Stimulated activated CD8-positive, alpha-beta memory T cell treated with anti-CD3 and anti-CD28 coated beads, Interleukin-15, amount 100 ng/mL, for 48 hours (primary cell): ENCODE data around the gene SFRP5.
A peak's percentile ranks its signal among the peaks of the same experiment; 100 is the strongest.

Experiments
- DNase-seq, 2 donors: peaks; one replicate each; pipeline ENCODE4 v3.0.0-alpha.2; 2020; ENCODE audit warnings: low read depth in 2 of 2

SFRP5 gene

DNA sequence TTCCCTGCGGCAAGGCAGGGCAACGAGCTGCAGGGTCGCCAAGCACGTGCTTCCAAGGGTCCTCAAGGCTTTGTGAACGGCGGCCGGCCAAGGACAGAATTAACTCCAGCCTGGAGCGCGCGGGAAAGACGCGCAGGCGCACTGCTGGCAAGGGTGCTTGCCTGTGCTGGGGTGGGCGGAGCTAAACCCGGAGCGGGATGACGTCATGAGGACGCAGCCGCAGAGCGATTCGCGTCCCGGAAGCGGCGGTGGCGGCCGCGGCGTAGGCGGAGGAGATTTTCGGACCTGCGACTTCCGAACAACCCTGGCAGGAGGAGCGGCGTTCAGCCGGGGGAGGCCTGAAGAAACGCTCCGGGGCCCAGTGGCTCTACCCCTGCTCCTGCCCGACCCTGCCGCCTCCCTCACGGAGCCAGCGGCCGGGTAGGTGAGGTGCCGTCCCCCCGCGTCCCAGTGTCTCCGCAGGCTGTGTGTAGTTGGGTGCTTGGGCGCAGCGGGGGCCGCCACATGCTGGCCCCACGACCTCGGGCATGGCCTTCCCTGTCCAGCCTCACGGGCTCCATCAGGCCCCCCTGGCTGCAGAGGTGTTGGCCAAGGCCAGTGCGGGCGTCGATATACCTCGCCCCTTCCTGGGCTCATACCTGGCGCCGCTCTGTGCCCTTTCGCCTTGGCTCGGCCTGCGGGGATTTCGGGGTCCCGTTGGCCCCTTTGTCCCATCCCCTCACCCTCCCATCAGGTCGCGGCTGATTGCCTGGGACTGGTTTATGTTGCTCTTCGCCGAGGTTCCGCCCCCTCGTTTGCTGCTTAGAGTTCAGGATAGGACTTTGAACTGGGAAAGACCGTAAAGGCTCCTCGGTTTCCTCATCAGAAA, 34.7 kb downstream of the SFRP5 start, which contains the start of gene ZFYVE27:
Gene ZFYVE27 (plus strand): TSS at position 227 of the 868 bp plus-strand sequence. CDS start 1,350 bp downstream, outside the sequence.
- DNase-seq, result peak; percentile 95

DNA sequence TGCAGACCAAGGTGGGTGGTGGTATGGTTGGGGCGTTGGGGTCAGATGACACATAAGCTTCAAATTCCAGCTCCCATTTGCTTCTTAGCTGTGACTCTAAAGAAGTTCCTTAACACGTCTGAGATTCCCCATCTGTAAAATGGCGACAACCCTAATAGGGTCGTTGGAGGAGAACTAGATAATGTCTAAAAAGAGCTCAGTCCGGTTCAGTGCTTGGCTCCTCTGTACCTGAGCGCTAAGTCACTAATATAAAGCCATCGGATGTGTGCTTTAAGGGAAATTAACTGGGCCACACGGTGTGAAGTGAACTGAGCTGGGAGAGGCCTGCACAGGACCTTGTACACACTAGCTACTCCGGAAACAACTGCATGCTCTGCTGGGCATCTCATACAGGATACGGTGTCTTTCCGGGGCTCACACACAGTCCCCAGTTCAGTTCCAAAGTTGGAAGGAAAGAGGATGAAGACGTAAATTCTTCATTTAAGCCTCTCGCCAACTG, 35.3 kb downstream of the SFRP5 start:
- no peak for DNase-seq

DNA sequence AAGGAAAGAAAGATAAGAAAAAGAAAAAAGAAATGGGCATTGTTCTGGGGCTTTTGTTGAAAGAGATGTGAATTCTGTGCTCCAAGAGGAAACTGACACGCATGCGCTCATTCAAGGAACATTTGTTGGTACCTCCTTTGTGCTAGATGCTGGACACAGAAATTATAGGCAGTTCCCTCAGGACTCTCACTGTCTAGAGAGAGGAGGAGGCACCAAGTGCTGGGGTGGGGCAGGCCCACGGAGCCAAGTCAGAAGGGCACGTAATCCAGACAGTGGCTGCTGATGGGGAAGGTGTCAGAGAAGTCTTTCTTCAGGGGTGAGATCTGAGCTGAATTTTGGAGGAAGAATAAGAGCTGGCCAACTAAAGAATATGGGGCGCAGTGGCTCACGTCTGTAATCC, 37.8 kb downstream of the SFRP5 start:
- DNase-seq, result no peak

DNA sequence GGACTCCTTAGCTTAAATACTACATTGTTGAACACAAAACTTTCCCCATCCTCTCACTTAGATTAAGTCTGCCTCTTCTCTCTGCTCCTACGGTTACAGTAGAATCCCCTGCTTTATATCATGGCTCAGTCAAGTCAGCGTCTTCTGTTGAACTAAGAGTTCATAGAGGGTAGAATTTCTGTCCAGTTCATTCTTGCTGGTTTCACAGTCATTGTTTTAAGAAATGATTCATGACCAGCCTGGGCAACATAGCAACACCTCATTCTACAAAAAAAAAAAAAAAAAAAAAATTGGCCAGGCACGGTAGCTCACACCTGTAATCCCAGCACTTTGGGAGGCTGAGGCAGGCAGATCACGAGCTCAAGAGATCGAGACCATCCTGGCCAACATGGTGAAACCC, 38.5 kb downstream of the SFRP5 start:
- no peak for DNase-seq

DNA sequence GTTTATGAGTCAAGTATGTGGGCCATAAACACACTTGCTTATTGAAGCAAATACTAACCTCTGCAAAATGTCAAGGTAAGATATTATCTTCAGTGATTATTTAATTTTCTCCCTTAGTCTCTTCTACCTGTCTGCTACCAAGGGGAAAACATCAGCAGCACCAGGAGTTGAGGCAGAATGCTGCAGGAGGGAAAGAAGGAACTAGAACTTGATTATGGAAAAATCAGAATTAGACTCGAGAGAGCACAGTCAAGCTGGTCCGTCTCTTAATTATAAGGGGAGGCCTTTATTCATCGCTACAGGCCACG, 39.8 kb downstream of the SFRP5 start:
- no peak for DNase-seq

DNA sequence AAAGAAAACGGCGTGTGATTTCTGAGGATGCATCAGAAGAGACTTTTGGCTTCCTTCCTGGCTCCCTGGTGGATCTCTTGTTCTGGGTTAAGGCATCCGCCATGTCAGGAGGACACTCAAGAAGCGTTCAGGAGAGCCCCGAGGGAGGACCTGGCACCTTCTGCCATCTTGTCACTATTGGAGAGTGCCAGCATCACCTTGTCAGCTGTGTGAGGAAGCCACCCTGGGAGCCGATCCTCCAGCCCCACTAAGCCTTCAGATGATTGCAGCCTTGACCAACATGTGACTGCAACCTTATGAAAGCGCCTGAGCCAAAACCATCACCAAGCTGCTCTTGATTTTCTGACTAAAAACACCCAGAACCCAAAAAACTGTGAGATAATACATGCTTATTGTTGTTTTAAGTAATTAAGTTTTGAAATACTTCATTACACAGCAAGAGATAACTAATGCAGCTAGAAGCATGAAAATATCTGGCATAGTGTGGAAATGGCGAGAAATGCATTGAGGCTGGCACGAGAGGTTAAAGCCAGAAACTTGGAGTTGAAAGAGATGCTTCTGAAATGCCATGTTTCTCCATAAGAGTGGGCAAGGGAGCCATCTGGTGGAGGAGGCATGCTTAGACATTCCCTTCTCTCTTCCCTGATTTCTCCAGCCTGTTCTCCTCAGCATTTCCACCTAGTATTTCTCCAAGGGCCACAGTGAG, 40.3 kb downstream of the SFRP5 start:
- DNase-seq, result no peak

DNA sequence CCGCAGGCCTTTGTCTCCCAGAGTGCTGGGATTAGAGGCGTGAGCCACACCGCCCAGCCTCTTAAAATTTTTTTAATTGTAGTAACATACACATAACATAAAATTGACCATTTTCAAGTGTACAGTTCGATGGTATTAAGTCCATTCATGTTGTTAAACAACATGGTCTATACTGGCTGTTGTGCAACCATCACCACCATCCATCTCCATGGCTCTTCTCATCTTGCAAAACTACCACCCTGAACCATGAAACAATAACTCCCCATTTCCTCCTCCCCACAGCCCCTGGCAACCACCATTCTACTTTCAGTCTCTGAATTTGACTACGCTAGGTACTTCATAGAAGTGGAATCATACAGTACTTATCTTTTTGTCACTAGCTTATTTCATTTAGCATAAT, 42.8 kb downstream of the SFRP5 start:
- no peak for DNase-seq

DNA sequence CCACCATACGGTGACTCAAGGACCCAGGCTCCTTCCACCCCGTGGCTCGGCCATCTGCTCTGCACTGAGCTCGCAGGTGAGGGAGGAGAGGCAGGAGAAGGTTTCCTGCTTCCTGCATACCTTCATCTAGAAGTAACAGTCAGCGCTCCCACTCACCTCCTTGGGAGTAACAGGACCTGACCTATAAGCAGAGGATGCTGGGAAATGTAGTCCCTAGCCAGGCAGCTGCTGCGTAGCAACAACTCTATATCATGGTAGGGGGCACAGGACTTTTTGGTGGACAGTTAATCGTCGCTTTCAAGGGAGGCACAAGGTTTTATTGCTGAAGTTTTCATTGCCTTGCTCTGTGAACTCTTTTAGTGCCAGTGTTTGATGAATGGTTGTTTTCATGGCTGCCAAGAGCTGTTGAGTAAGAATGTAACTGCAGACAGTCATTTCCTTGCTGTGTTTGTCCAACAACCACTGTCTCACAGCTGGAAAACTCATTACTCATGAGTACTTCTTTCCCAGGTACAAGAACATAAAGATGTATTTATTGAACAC, 45.1 kb downstream of the SFRP5 start:
- DNase-seq, result no peak

DNA sequence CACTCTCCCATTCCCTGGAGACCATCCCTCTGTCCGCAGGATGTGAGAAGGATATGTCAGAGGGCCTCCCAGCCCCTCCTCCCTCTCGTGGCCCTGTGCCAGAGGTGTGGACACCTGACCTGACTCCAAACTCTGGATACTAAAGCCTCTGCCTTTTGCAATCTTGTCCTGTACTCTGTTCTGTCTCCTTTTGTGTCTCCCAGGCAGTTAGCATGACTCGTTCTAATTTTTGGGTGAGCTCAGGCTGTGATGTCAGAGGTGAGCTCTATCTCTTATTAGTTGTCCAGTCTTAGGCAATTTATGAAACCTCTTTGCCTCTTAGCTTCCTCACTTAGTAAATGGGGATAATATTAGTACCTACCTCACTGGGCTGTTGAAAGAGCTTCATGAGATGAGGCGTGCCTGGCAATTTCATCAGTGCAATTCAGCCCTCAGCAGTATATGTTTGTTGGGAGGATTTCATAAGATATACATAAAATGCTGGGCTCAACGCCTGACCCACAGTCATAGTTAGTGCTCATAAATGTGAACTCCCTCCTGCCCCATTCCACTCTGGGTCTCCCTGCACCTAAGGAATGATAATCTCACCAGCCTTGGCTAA, 47.4 kb downstream of the SFRP5 start:
- no peak for DNase-seq

DNA sequence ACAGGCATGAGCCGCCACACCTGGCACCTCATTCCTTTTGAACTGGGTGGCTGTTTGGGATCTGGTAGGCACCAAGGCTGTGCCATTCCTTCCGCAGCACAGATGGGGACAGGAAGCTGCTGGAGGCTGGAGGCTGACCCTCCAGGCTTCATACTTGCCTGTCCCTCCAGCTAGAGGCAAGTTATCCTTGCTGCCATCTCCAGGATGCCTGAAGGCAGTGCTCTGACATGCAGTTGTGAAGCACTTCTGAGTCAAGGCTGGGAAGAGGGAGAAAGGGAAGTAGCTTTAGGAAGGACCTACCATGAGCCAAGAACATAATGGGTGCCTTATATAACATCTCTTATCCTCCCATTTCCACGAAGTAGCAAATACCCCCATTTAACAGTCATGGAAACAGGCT, 48.8 kb downstream of the SFRP5 start:
- DNase-seq, result no peak

DNA sequence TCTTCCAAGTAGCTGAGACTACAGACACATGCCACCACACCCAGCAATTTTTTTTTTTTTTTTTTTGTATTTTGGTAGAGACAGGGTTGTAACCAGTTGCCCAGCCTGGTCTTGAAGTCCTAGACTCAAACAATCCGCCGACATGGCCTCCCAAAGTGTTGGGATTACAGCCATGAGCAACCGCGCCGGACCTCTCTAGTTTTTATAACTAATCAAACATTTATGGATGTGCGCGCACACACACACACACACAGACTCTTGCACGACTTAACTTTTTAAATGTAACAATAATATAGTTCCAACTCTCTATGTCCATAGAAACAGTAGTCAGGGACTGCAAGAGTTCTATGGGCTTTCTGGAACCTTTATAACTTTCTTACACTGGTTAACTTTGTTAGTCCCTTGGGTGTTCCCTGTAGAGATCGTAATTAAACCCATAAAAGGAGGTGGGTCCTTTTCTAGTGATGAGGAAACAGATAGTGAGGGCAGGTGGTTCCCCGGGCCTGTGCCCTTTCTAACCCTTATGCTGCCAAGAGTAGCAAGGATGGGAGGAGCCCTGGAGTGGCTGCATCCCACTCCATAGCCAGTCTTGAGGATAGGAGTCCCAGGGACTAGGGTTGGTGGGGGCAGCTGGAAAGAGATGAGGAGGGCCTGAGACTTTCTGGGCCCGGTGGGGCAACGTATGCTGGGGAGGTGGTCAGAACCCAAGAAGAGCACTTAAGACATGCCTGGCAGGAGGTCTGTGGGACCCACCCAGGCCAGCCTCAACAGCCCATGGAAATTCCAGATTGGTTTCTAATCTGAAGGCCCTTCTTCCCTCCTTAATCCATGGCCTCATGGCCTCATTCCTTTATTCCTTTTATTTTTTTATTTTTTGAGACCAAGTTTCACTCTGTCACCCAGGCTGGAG, 49.7 kb downstream of the SFRP5 start:
- DNase-seq, result no peak

DNA sequence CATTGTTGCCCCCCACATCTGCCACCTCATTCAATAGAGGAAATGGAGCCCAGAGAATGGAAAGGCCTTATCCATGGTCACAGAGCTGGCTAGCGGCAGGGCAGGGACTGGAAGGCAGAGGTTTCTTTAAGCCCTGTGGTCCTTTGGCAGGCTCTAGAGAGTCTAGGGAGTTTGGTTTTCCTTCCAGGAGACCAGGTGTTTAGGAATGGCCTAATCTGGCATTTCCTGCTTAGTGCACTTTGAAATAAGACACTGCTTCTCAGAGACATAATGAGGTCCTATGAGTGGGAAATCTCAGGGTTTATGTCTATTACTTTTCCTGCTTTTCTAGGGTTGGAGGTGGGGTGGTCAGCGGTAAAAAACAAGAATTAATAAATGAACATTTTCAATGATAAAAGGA, 52.2 kb downstream of the SFRP5 start:
- DNase-seq, result no peak

DNA sequence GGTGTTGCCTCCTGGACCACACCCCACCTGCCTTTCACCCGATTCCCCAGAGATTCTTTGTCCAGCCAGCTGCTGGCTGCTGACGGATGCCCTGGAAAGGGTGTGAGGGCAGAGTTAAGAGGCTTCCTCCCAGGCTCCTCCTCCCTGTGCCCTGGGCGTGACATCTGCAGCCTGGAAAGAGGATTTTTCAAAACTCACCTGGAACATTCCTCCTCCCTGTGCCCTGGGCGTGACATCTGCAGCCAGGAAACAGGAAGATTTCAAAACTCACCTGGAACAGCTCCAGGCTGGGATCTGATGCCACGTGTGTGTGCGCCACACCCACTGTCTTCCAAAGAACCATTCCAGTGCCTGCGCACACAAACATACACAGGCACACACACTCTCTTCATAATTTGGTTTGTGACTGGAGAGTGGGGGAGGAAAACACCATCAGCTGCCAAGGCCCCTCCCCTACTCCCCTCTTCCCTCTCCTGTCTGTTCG, 53.1 kb downstream of the SFRP5 start:
- DNase-seq, result no peak

DNA sequence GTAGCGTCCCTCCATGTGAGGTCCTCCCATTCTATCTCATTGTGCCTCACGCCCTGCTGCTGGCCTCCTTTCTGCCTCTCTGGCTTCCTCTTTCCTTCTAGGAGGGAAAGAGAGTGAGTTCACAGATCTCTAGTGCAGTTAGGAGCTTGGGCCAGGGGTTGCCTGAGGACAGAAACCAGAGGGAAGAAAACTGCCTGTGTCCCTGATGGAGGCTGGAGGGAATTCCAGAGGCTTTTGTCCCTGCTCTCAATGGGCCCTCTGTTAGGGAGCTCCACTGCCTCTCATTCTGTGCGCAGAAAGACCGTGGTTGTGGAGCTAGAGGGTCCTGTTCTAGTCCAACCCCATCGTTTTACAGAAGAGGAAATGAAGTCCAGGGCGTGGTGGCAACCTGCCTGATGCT, 53.6 kb downstream of the SFRP5 start:
- DNase-seq, result no peak

DNA sequence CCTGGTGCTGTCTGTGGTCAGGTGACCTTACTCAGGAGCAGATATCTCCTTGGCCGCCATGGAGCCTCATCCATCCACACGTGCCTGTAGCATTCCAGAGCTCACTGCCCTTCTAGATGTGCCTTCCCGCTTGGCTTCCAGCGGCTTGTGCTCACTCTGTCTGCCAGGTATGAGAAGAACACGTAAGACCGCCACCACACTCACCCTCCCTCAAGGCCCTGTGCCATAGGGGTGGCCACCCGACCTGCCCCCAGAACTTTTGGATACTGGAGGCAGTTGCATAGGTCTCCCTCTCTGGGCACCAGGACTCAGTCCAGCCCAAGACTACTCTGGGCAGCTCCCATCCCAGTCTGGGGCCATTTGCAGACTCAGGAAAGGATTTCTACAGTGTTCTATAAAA, 54.2 kb downstream of the SFRP5 start:
- no peak for DNase-seq
